Retinal pigment epithelial cell (primary cell): Measurements from ENCODE around the gene LRP3.

Source experiments
- DNase-seq: peaks from one replicate; pipeline ENCODE4 v3.0.0-alpha.2; 2010; ENCODE audit warnings: low read depth
- H3K4me3 ChIP-seq: 2 replicates; pipeline ENCODE4 v1.5.1; 2011; ENCODE audit warnings: mild to moderate bottlenecking, low read length, control low read depth, moderate library complexity
- CTCF ChIP-seq: conservative IDR thresholded peaks from 2 replicates; pipeline ENCODE4 v1.5.1; 2011; ENCODE audit warnings: low read depth, low read length, control low read depth, inconsistent platforms

Gene LRP3

GRCh38 chr19:33191501-33191900 is 2.6 kb upstream of the LRP3 start:
- no peak for TF ChIP-seq CTCF
- no peak overlapping the region for H3K4me3 ChIP-seq
- DNase-seq = no peak

- DNase-seq = no peak
- no peak overlapping the region for H3K4me3 ChIP-seq
- peak; percentile 44 for TF ChIP-seq CTCF
Observed at GRCh38 chr19:33192010-33192409, 2.1 kb upstream of the LRP3 start.

GRCh38 chr19:33193269-33193864 is 763 bp upstream of the LRP3 start:
- TF ChIP-seq CTCF = no peak
- DNase-seq = no peak

GRCh38 chr19:33194532-33194885 is 379 bp downstream of the LRP3 start:
- TF ChIP-seq CTCF = no peak
- no peak for DNase-seq
- peak overlapping the region; percentile 58 for H3K4me3 ChIP-seq

More at GRCh38 chr19:33193269-33193864, 763 bp upstream of the LRP3 start:
- H3K4me3 ChIP-seq = peak overlapping the region; percentile 22

GRCh38 chr19:33194886-33195644 is 935 bp downstream of the LRP3 start:
- DNase-seq = no peak
- TF ChIP-seq CTCF = no peak
- peak overlapping the region; percentile 58 for H3K4me3 ChIP-seq

GRCh38 chr19:33195645-33196347 is 1.7 kb downstream of the LRP3 start:
- H3K4me3 ChIP-seq = peak overlapping the region; percentile 58
- TF ChIP-seq CTCF = no peak
- no peak for DNase-seq
